ENCODE results near the gene FAM107B. TPM values are rescaled to one million over a fixed set of nuclear protein-coding genes. Genes with fewer than 3 reads are reported as not detected.

FAM107B gene
- total and polyA plus RNA-seq, 2 experiments from 2014 or later = 85.5 to 85.9 TPM

DNA sequence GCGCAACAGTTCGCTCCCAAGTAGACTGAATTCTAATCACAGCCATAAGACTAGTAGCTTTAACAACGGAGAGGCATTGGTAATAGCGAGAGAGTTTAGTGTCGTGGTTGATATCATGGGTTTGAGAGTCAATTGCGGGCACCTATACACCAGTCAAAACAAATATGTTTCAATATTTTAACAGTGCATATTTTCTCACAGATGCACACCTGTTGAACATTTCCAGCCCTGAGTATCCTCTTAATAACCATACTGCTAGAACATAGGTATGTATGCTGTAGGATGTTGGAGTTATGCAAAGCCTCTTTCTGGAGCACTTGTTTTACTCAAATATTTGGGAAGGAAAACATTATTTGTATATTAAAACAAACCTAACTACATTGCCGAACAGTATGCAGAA is 92.9 kb downstream of the FAM107B start:
- WGBS (ENCODE audit: low lambda C conversion rate, missing lambda C conversion rate) = 94% methylated on average over 7 of the region's 7 CpGs
- Histone ChIP-seq H3K9me3 (ENCODE audit: low read depth) (no peaks in the 10 kb centered on the region), H4K20me1 (ENCODE audit: insufficient read depth, poor library complexity, severe bottlenecking) (no peaks in the 10 kb centered on the region), H3K4me1 (ENCODE audit: insufficient read depth) (no peaks in the 10 kb centered on the region), H3K79me2 (no peaks in the 10 kb centered on the region), H3K36me3 (replicated peaks; ENCODE audit: insufficient read depth, low read depth) (no peaks in the 10 kb centered on the region), H3K4me3 (no peak overlapping the region), H3K9me2 (replicated peaks; ENCODE audit: insufficient read depth) (no peaks in the 10 kb centered on the region), H3K27me3 (no peaks in the 10 kb centered on the region), H2AFZ (no peak overlapping the region), H3K27ac (no peak overlapping the region), H3K4me2 (no peak overlapping the region)
- DNase-seq (ENCODE audit: low spot score) = no peak
- TF ChIP-seq EZH2phosphoT487 (IDR thresholded peaks at IDR 0.05; ENCODE audit: low read depth, severe bottlenecking, unreplicated experiment) (no peak), EZH2 (IDR thresholded peaks at IDR 0.05; ENCODE audit: borderline replicate concordance) (no peak)
- TF ChIP-seq, protein P1, sequence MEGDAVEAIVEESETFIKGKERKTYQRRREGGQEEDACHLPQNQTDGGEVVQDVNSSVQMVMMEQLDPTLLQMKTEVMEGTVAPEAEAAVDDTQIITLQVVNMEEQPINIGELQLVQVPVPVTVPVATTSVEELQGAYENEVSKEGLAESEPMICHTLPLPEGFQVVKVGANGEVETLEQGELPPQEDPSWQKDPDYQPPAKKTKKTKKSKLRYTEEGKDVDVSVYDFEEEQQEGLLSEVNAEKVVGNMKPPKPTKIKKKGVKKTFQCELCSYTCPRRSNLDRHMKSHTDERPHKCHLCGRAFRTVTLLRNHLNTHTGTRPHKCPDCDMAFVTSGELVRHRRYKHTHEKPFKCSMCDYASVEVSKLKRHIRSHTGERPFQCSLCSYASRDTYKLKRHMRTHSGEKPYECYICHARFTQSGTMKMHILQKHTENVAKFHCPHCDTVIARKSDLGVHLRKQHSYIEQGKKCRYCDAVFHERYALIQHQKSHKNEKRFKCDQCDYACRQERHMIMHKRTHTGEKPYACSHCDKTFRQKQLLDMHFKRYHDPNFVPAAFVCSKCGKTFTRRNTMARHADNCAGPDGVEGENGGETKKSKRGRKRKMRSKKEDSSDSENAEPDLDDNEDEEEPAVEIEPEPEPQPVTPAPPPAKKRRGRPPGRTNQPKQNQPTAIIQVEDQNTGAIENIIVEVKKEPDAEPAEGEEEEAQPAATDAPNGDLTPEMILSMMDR (IDR thresholded peaks at IDR 0.05; ENCODE audit: poor library complexity) = no peak

DNA sequence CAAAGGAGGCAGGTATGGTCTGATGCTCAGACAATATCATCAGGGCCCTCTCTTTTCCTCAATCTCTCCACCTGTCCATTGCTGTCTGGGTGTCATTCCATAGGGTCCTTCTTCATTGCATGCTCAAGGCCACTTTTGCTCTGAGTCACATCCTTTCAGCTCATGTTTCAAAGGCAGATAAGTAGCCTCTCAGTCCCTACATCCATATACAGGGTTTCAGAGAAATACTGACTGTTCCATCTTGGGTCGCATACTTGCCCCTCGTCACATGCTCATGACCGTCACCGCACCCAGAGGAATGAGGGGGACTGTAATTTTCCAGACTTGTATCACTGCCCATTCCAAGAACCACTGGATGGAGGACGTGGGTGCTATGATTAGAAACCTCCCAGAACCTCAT is 93.4 kb downstream of the FAM107B start:
- H3K36me3 ChIP-seq (replicated peaks; ENCODE audit: insufficient read depth, low read depth) = no peaks in the 10 kb centered on the region
- no peaks in the 10 kb centered on the region for H4K20me1 ChIP-seq (ENCODE audit: insufficient read depth, poor library complexity, severe bottlenecking)
- H3K4me2 ChIP-seq = no peak overlapping the region
- no peak overlapping the region for H3K4me3 ChIP-seq
- no peak for TF ChIP-seq EZH2phosphoT487 (IDR thresholded peaks at IDR 0.05; ENCODE audit: low read depth, severe bottlenecking, unreplicated experiment)
- TF ChIP-seq EZH2 (IDR thresholded peaks at IDR 0.05; ENCODE audit: borderline replicate concordance) = no peak
- TF ChIP-seq, protein P1 (IDR thresholded peaks at IDR 0.05; ENCODE audit: poor library complexity) = no peak
- H3K27me3 ChIP-seq = no peaks in the 10 kb centered on the region
- whole genome bisulfite sequencing (ENCODE audit: low lambda C conversion rate, missing lambda C conversion rate) = 90% methylated on average over 5 of the region's 5 CpGs
- H3K4me1 ChIP-seq (ENCODE audit: insufficient read depth) = no peaks in the 10 kb centered on the region
- H3K9me3 ChIP-seq (ENCODE audit: low read depth) = no peaks in the 10 kb centered on the region
- no peak overlapping the region for H2AFZ ChIP-seq
- no peaks in the 10 kb centered on the region for H3K79me2 ChIP-seq
- H3K9me2 ChIP-seq (replicated peaks; ENCODE audit: insufficient read depth) = no peaks in the 10 kb centered on the region
- no peak for DNase-seq (ENCODE audit: low spot score)
- H3K27ac ChIP-seq = no peak overlapping the region

DNA sequence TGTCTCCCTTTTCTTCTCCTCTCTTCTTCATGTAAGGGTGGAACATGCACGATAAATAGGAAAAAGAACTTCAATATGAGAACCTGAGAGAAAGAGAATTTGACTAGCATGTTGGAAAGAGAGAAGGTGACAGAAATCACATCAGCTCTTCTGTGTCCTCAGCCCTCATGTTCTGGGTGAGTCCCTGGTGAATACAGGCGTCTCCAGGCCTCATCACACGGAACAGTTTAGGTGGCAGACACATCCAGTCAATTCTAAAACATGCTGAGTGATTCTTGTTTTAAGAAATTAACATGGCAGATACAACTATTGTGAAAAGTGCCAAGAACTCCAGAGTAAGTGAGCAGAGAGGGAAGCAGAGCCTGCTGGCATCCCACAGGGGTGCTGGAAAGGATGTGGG is 96.1 kb downstream of the FAM107B start:
- H4K20me1 ChIP-seq (ENCODE audit: insufficient read depth, poor library complexity, severe bottlenecking) = no peaks in the 10 kb centered on the region
- H3K4me3 ChIP-seq = no peak overlapping the region
- H3K27ac ChIP-seq = no peak overlapping the region
- no peak for DNase-seq (ENCODE audit: low spot score)
- 94% methylated on average over 3 of the region's 3 CpGs for WGBS (ENCODE audit: low lambda C conversion rate, missing lambda C conversion rate)
- no peaks in the 10 kb centered on the region for H3K9me2 ChIP-seq (replicated peaks; ENCODE audit: insufficient read depth)
- H3K79me2 ChIP-seq = no peaks in the 10 kb centered on the region
- no peak overlapping the region for H2AFZ ChIP-seq
- TF ChIP-seq, protein P1 (IDR thresholded peaks at IDR 0.05; ENCODE audit: poor library complexity) = no peak
- TF ChIP-seq EZH2phosphoT487 (IDR thresholded peaks at IDR 0.05; ENCODE audit: low read depth, severe bottlenecking, unreplicated experiment) = no peak
- TF ChIP-seq EZH2 (IDR thresholded peaks at IDR 0.05; ENCODE audit: borderline replicate concordance) = no peak
- H3K27me3 ChIP-seq = no peaks in the 10 kb centered on the region
- H3K4me1 ChIP-seq (ENCODE audit: insufficient read depth) = peaks cover 6% of the 10 kb centered on the region
- no peaks in the 10 kb centered on the region for H3K36me3 ChIP-seq (replicated peaks; ENCODE audit: insufficient read depth, low read depth)
- H3K9me3 ChIP-seq (ENCODE audit: low read depth) = no peaks in the 10 kb centered on the region
- no peak overlapping the region for H3K4me2 ChIP-seq

DNA sequence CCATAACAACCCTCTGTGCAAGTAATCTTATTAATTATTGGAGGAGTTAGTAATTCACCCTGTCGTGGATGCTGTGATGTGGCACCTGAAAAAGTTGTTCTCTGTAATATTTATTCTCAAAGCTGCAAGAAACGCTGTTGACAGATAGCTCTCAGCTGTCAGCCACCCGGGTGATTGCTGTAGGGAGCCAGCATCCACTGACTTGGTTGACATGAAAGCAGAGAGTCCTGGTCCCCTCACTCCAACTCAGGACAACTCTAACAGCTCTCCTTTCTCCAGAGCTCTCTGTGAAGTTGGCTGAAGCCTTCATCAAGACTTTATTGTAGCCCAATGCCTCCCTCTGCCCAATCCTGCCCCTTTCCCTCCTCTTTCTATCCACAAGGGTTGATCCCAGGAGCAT is 98.0 kb downstream of the FAM107B start:
- Histone ChIP-seq H3K9me2 (replicated peaks; ENCODE audit: insufficient read depth) (no peaks in the 10 kb centered on the region), H3K27ac (no peak overlapping the region), H3K9me3 (ENCODE audit: low read depth) (no peaks in the 10 kb centered on the region), H3K4me2 (no peak overlapping the region), H3K4me3 (no peak overlapping the region), H3K27me3 (no peaks in the 10 kb centered on the region), H3K36me3 (replicated peaks; ENCODE audit: insufficient read depth, low read depth) (no peaks in the 10 kb centered on the region), H3K79me2 (no peaks in the 10 kb centered on the region), H4K20me1 (ENCODE audit: insufficient read depth, poor library complexity, severe bottlenecking) (no peaks in the 10 kb centered on the region), H2AFZ (no peak overlapping the region), H3K4me1 (ENCODE audit: insufficient read depth) (peaks cover 19% of the 10 kb centered on the region)
- WGBS (ENCODE audit: low lambda C conversion rate, missing lambda C conversion rate) = 61% methylated on average over 3 of the region's 3 CpGs
- TF ChIP-seq EZH2phosphoT487 (IDR thresholded peaks at IDR 0.05; ENCODE audit: low read depth, severe bottlenecking, unreplicated experiment) = no peak
- no peak for DNase-seq (ENCODE audit: low spot score)

All from hepatocyte (in vitro differentiated cells).